Mesenchymal stem cell (in vitro differentiated cells and primary cell): Measurements from ENCODE around the gene PTHLH.

Experiments used
- DNase-seq: peaks from one replicate; pipeline ENCODE4 v3.0.0-alpha.2; 2013
- H2AFZ ChIP-seq: one replicate; pipeline ENCODE4 v1.6.1; 2013; ENCODE audit warnings: low read depth, mild to moderate bottlenecking, control low read depth, inconsistent platforms, low read length, moderate library complexity
- H2AK5ac ChIP-seq: 2 replicates; pipeline ENCODE4 v1.6.1; 2013; ENCODE audit warnings: low read length, moderate library complexity, mild to moderate bottlenecking, inconsistent platforms; ENCODE audit not compliant: severe bottlenecking
- H2BK120ac ChIP-seq: one replicate; pipeline ENCODE4 v1.6.1; 2013; ENCODE audit warnings: low read depth, mild to moderate bottlenecking, inconsistent platforms, low read length, moderate library complexity
- H2BK12ac ChIP-seq, 2 experiments: one replicate each; pipeline ENCODE4 v1.6.1; 2013; ENCODE audit warnings: inconsistent platforms in 2 of 2, low read length in 2 of 2, mild to moderate bottlenecking in 2 of 2, moderate library complexity in 2 of 2, control low read depth in 1 of 2
- H2BK15ac ChIP-seq: one replicate; pipeline ENCODE4 v1.6.1; 2013; ENCODE audit warnings: mild to moderate bottlenecking, low read depth, inconsistent platforms; ENCODE audit not compliant: poor library complexity, severe bottlenecking
- H2BK5ac ChIP-seq: 2 replicates; pipeline ENCODE4 v1.6.1; 2013; ENCODE audit warnings: low read depth, mild to moderate bottlenecking, low read length, control low read depth, inconsistent platforms; ENCODE audit not compliant: poor library complexity, severe bottlenecking
- H3K14ac ChIP-seq, 2 experiments: one replicate each; pipeline ENCODE4 v1.6.1; 2013; ENCODE audit warnings: inconsistent platforms in 2 of 2, low read length in 2 of 2, control low read depth in 1 of 2, mild to moderate bottlenecking in 1 of 2, moderate library complexity in 1 of 2
- H3K18ac ChIP-seq, 2 experiments: one replicate each; pipeline ENCODE4 v1.6.1; 2013; ENCODE audit warnings: inconsistent platforms in 2 of 2, low read length in 2 of 2, control low read depth in 1 of 2, low read depth in 1 of 2, mild to moderate bottlenecking in 1 of 2
- H3K23ac ChIP-seq, 2 experiments: one replicate each; pipeline ENCODE4 v1.6.1; 2013; ENCODE audit warnings: inconsistent platforms in 2 of 2, low read length in 2 of 2, mild to moderate bottlenecking in 2 of 2, moderate library complexity in 2 of 2, control low read depth in 1 of 2
- H3K27ac ChIP-seq: 2 replicates; pipeline ENCODE4 v1.5.1; 2013; ENCODE audit warnings: mild to moderate bottlenecking, moderate library complexity, low read length, control low read depth, inconsistent platforms; ENCODE audit not compliant: poor library complexity, severe bottlenecking
- H3K27me3 ChIP-seq, 2 experiments: 2 replicates each; pipeline versions ENCODE4 v1.6.1 to v1.7.0; 2013; ENCODE audit warnings: low read length in 2 of 2, mild to moderate bottlenecking in 2 of 2, moderate library complexity in 2 of 2, control low read depth in 1 of 2, inconsistent platforms in 1 of 2; ENCODE audit not compliant: control insufficient read depth in 1 of 2, insufficient read depth in 1 of 2
- H3K36me3 ChIP-seq, 2 experiments: 2 replicates each; pipeline versions ENCODE4 v1.6.1 to v1.7.0; 2013; ENCODE audit warnings: low read length in 2 of 2, control low read depth in 1 of 2, inconsistent platforms in 1 of 2, low read depth in 1 of 2, mild to moderate bottlenecking in 1 of 2; ENCODE audit not compliant: insufficient read depth in 2 of 2, control insufficient read depth in 1 of 2
- H3K4ac ChIP-seq, 2 experiments: one replicate each; pipeline ENCODE4 v1.6.1; 2013; ENCODE audit warnings: inconsistent platforms in 2 of 2, low read length in 2 of 2, mild to moderate bottlenecking in 2 of 2, moderate library complexity in 2 of 2, control low read depth in 1 of 2, low read depth in 1 of 2
- H3K4me1 ChIP-seq: 2 replicates; pipeline ENCODE4 v1.6.1; 2013; ENCODE audit warnings: low read depth, low read length, control low read depth; ENCODE audit not compliant: control insufficient read depth, insufficient read depth
- H3K4me2 ChIP-seq: 2 replicates; pipeline ENCODE4 v1.6.1; 2013; ENCODE audit warnings: low read length, mild to moderate bottlenecking, inconsistent platforms; ENCODE audit not compliant: poor library complexity, severe bottlenecking
- H3K4me3 ChIP-seq, 2 experiments: 2 replicates each; pipeline versions ENCODE4 v1.5.1 to v1.7.0; 2013; ENCODE audit warnings: low read length in 2 of 2, mild to moderate bottlenecking in 2 of 2, control low read depth in 1 of 2, low read depth in 1 of 2; ENCODE audit not compliant: insufficient read depth in 1 of 2
- H3K79me1 ChIP-seq: replicated peaks from 2 replicates; pipeline ENCODE4 v1.6.1; 2013; ENCODE audit warnings: mild to moderate bottlenecking, control low read depth, low read length, inconsistent platforms; ENCODE audit not compliant: poor library complexity, severe bottlenecking
- H3K9ac ChIP-seq: 2 replicates; pipeline ENCODE4 v1.7.0; 2013; ENCODE audit warnings: mild to moderate bottlenecking, low read length, moderate library complexity
- H3K9me3 ChIP-seq: 2 replicates; pipeline ENCODE4 v1.7.0; 2013; ENCODE audit warnings: mild to moderate bottlenecking, low read length; ENCODE audit not compliant: control insufficient read depth
- H4K8ac ChIP-seq: one replicate; pipeline ENCODE4 v1.6.1; 2013; ENCODE audit warnings: inconsistent platforms, mild to moderate bottlenecking, low read length, moderate library complexity
- H4K91ac ChIP-seq: one replicate; pipeline ENCODE4 v1.6.1; 2013; ENCODE audit warnings: mild to moderate bottlenecking, low read length, inconsistent platforms
- WGBS: methylation state at CpG from one replicate; pipeline ENCODE4 v1.1.7; 2013; ENCODE audit warnings: mixed read lengths; 5-methylcytosine and 5-hydroxymethylcytosine counted together

The PTHLH gene

GRCh38 chr12:27996761-27997160 is 24.2 kb upstream of the PTHLH start:
- DNase-seq, result no peak
- Histone ChIP-seq H2BK15ac (no peak overlapping the region), H3K4ac (no peak overlapping the region), H4K91ac (no peak overlapping the region), H2BK120ac (no peak overlapping the region), H4K8ac (no peak overlapping the region), H3K9me3 (no peaks in the 10 kb centered on the region), H2BK5ac (no peak overlapping the region), H2AK5ac (no peak overlapping the region), H3K14ac (no peak overlapping the region), H3K27ac (no peak overlapping the region), H2AFZ (no peak overlapping the region), H3K79me1 (no peaks in the 10 kb centered on the region), H3K9ac (no peak overlapping the region), H3K4me3 (no peak overlapping the region), H3K23ac (no peak overlapping the region), H3K4me2 (no peak overlapping the region), H3K18ac (no peak overlapping the region), H3K36me3 (no peaks in the 10 kb centered on the region), H3K27me3 (no peaks in the 10 kb centered on the region), H2BK12ac (no peak overlapping the region), H3K4me1 (no peaks in the 10 kb centered on the region)
- WGBS, result 87% methylated on average over 3 of the region's 3 CpGs

- Histone ChIP-seq H3K14ac (no peak overlapping the region), H3K4me1 (no peaks in the 10 kb centered on the region), H3K27ac (no peak overlapping the region), H2BK5ac (no peak overlapping the region), H2AFZ (no peak overlapping the region), H3K18ac (no peak overlapping the region), H3K36me3 (no peaks in the 10 kb centered on the region), H3K4me3 (no peak overlapping the region), H2BK12ac (no peak overlapping the region), H3K9ac (no peak overlapping the region), H3K4ac (no peak overlapping the region), H2AK5ac (no peak overlapping the region), H2BK15ac (no peak overlapping the region), H3K23ac (no peak overlapping the region), H3K4me2 (no peak overlapping the region), H2BK120ac (no peak overlapping the region), H4K91ac (no peak overlapping the region), H3K27me3 (no peaks in the 10 kb centered on the region), H4K8ac (no peak overlapping the region), H3K9me3 (peaks cover 3% of the 10 kb centered on the region), H3K79me1 (no peaks in the 10 kb centered on the region)
- DNase-seq, result no peak
- WGBS, result 100% methylated on average over 1 of the region's 1 CpG
These were observed 22.9 kb upstream of the PTHLH start for GRCh38 chr12:27995406-27995805.

DNA sequence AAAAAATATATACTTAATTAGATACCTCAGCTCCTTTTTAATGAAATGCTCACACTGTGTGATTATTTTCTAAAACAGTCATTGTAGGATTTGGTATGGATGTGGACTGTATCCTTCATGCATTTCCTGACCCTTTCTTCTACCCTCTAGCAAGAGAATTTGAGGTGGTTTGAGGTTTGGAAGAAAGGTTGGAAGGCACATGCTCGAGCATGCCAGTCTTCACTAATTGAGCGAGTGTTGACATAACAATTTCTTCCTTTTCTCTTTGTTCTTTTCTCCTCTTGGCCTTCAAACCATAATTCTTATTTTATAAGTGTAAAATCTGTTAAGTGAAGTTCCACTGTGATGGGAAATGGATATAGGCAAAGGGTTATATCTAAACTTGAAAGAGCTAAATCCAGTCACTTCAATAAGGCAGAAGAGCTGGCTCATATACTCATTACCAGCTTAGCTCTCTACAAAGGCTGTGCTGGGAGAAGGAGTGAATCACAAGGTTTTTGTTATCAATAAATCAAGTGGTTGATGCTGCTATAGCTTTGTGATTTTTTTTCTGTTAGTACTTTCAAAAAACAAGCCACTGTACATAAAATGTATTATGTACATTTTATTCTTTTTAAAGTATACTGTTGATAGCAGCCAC is 16.2 kb upstream of the PTHLH start:
- Histone ChIP-seq H3K14ac (no peak overlapping the region), H3K4me1 (no peaks in the 10 kb centered on the region), H3K79me1 (no peaks in the 10 kb centered on the region), H3K27me3 (no peaks in the 10 kb centered on the region), H3K36me3 (no peaks in the 10 kb centered on the region), H2BK5ac (no peak overlapping the region), H3K27ac (no peak overlapping the region), H2AFZ (no peak overlapping the region), H2BK12ac (no peak overlapping the region), H4K8ac (no peak overlapping the region), H4K91ac (no peak overlapping the region), H3K4me2 (no peak overlapping the region), H3K23ac (no peak overlapping the region), H3K4me3 (no peak overlapping the region), H3K9me3 (peaks cover 3% of the 10 kb centered on the region), H2BK120ac (no peak overlapping the region), H3K4ac (no peak overlapping the region), H2AK5ac (no peak overlapping the region), H3K9ac (no peak overlapping the region), H2BK15ac (no peak overlapping the region), H3K18ac (no peak overlapping the region)
- WGBS, result no CpG with 5 or more reads among the region's 2 CpGs
- no peak for DNase-seq

DNA sequence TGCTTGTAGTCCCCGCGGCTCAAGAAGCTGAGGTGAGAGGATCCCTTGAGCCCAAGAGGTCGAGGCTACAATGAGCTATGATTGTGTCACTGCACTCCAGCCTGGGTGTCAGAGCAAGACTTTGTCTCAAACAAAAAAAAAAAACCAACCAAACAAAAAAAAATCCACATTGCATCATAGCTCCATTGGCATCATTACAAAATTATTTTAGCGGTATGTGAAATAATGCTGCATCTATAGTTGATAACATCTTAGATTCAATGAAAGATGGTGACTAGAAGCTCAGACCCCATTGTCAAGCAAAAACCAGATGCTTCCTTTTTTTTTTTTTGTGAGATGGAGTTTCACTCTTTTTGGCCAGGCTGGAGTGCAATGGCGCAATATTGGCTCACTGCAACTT is 14.8 kb upstream of the PTHLH start:
- no peak overlapping the region for H3K27ac ChIP-seq
- no peak overlapping the region for H4K91ac ChIP-seq
- no peak overlapping the region for H2AFZ ChIP-seq
- H2BK15ac ChIP-seq, result no peak overlapping the region
- H3K14ac ChIP-seq, result no peak overlapping the region
- H2BK12ac ChIP-seq, result no peak overlapping the region
- no peak overlapping the region for H2BK5ac ChIP-seq
- no peak overlapping the region for H3K18ac ChIP-seq
- H2AK5ac ChIP-seq, result no peak overlapping the region
- no peaks in the 10 kb centered on the region for H3K27me3 ChIP-seq
- peaks cover 3% of the 10 kb centered on the region for H3K9me3 ChIP-seq
- H3K9ac ChIP-seq, result no peak overlapping the region
- H2BK120ac ChIP-seq, result no peak overlapping the region
- H3K79me1 ChIP-seq, result no peaks in the 10 kb centered on the region
- H3K23ac ChIP-seq, result no peak overlapping the region
- no peak overlapping the region for H3K4ac ChIP-seq
- no peak overlapping the region for H3K4me2 ChIP-seq
- H3K36me3 ChIP-seq, result no peaks in the 10 kb centered on the region
- H3K4me1 ChIP-seq, result no peaks in the 10 kb centered on the region
- no peak overlapping the region for H4K8ac ChIP-seq
- DNase-seq, result no peak
- no peak overlapping the region for H3K4me3 ChIP-seq
- 70% methylated on average over 3 of the region's 5 CpGs for WGBS
